Keratinocyte (primary cell): Measurements from ENCODE around the gene LATS1. TPM values are rescaled to one million over a fixed set of nuclear protein-coding genes. Genes with fewer than 3 reads are reported as not detected.

Source experiments
- DNase-seq: peaks from one replicate; pipeline ENCODE4 v3.0.0-alpha.2; 2011; ENCODE audit warnings: low read depth, missing footprints, low spot score
- FAIRE-seq: peaks from 2 replicates; lab custom pipeline; 2011; peaks lifted over from hg19 to GRCh38; lab: Jason Lieb, UNC
- H2AFZ ChIP-seq: 2 replicates; pipeline ENCODE4 v1.6.0; 2012; ENCODE audit warnings: low read length, control low read depth, inconsistent platforms; ENCODE audit not compliant: control insufficient read depth
- H3K27ac ChIP-seq: 2 replicates; pipeline ENCODE4 v1.5.1; 2011; ENCODE audit warnings: low read length; ENCODE audit not compliant: control insufficient read depth, insufficient read depth
- H3K27me3 ChIP-seq: 3 replicates; pipeline ENCODE4 v1.6.0; 2011; ENCODE audit warnings: low read length; ENCODE audit not compliant: control insufficient read depth, insufficient read depth; ENCODE audit errors: extremely low read depth
- H3K36me3 ChIP-seq, 2 experiments: 2 replicates in 1 of 2; 3 replicates in 1 of 2; pipeline ENCODE4 v1.5.1; 2011; ENCODE audit warnings: low read length in 2 of 2, mild to moderate bottlenecking in 1 of 2; ENCODE audit not compliant: control insufficient read depth in 2 of 2, insufficient read depth in 2 of 2; ENCODE audit errors: extremely low read depth in 1 of 2
- H3K4me1 ChIP-seq: 3 replicates; pipeline ENCODE4 v1.5.1; 2011; ENCODE audit warnings: low read length; ENCODE audit not compliant: control insufficient read depth, insufficient read depth; ENCODE audit errors: extremely low read depth
- H3K4me2 ChIP-seq: 3 replicates; pipeline ENCODE4 v1.6.0; 2011; ENCODE audit warnings: low read depth, low read length; ENCODE audit not compliant: control insufficient read depth, insufficient read depth; ENCODE audit errors: extremely low read depth
- H3K4me3 ChIP-seq, 3 experiments: fragments of 200-600 bp in 1 of 3; sonication (generic) in 1 of 3; 2 replicates in 2 of 3; 3 replicates in 1 of 3; pipeline ENCODE4 v1.5.1; 2011 to 2016; ENCODE audit warnings: low read length in 3 of 3, mild to moderate bottlenecking in 3 of 3, control low read depth in 2 of 3, inconsistent platforms in 1 of 3, low read depth in 1 of 3, mixed read lengths in 1 of 3, mixed run types in 1 of 3, moderate library complexity in 1 of 3; ENCODE audit not compliant: control insufficient read depth in 2 of 3, insufficient read depth in 2 of 3; ENCODE audit errors: extremely low read depth in 1 of 3
- H3K79me2 ChIP-seq: 2 replicates; pipeline ENCODE4 v1.6.0; 2012; ENCODE audit warnings: low read length; ENCODE audit not compliant: control insufficient read depth, insufficient read depth
- H3K9ac ChIP-seq: 3 replicates; pipeline ENCODE4 v1.6.0; 2011; ENCODE audit warnings: low read length; ENCODE audit not compliant: control insufficient read depth, insufficient read depth; ENCODE audit errors: extremely low read depth
- H3K9me1 ChIP-seq: 3 replicates; pipeline ENCODE4 v1.6.0; 2011; ENCODE audit warnings: low read length; ENCODE audit not compliant: control insufficient read depth, insufficient read depth; ENCODE audit errors: extremely low read depth
- H3K9me3 ChIP-seq: 2 replicates; pipeline ENCODE4 v1.5.1; 2012; ENCODE audit warnings: low read depth, low read length; ENCODE audit not compliant: control insufficient read depth
- H4K20me1 ChIP-seq: 3 replicates; pipeline ENCODE4 v1.6.0; 2011; ENCODE audit warnings: low read length; ENCODE audit not compliant: control insufficient read depth, insufficient read depth; ENCODE audit errors: extremely low read depth
- EZH2 ChIP-seq: IDR thresholded peaks from one replicate; pipeline ENCODE4 v1.6.1; 2012; ENCODE audit warnings: inconsistent platforms, mild to moderate bottlenecking, low read length, moderate library complexity
- dilution Hi-C: fragments of 300-500 bp; cut with MboI; formaldehyde crosslinking; loops from one replicate; pipeline ENCODE4 v1.7.0; 2020; ENCODE audit warnings: low sequenced_read_pairs; ENCODE audit not compliant: extremely low pct_ligation_motif_present
- polyA plus RNA-seq, 5 experiments: library from polyadenylated mRNA; depleted of rRNA in 3 of 5; stranded (reverse) in 3 of 5; stranded (forward) in 1 of 5; unstranded in 1 of 5; fragments of >200 nt; gene quantifications; 1 replicate in 1 of 5; 2 replicates in 3 of 5; 3 replicates in 1 of 5; pipeline versions ENCODE4 v1.2.1 to v1.2.3, GENCODE V29; 2011 to 2012; ENCODE audit warnings: missing spikeins in 2 of 5, low read depth in 1 of 5, low replicate concordance in 1 of 5
- TF ChIP-seq, protein P1 (sequence below), 3 experiments: IDR thresholded peaks in 1 of 3; conservative IDR thresholded peaks in 1 of 3; optimal IDR thresholded peaks in 1 of 3; 2 replicates in 2 of 3; 3 replicates in 1 of 3; pipeline versions ENCODE3 to v1.5.1; 2011; ENCODE audit warnings: low read length in 3 of 3, mild to moderate bottlenecking in 3 of 3, moderate library complexity in 2 of 3, control low read depth in 1 of 3, inconsistent platforms in 1 of 3; ENCODE audit not compliant: insufficient read depth in 2 of 3; ENCODE audit errors: extremely low read depth in 1 of 3

LATS1 gene
- polyA plus RNA-seq, 1 donor (not counting 4 experiments of a cell fraction or from before 2014, with no cell fraction given): 11.3 TPM

DNA sequence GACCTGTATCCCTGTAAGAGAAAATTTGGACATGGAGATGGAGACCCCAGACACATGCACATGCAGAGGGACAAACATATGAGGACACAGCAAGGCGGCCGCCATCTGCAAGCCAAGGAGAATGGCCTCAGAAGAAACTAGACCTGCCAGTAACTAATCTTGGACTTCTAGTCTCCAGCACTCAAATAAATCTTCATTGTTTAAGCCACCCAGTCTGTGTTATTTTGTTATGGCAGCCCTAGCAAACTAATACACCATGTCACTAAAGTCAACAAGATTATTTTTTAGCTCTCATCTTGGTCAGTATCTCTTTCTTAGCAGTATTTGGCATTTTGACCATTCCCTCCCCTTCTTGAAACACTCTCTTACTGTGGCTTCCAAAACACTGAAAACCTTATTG, 26.7 kb downstream of the LATS1 start:
- H3K27ac ChIP-seq: no peak overlapping the region
- H3K27me3 ChIP-seq: no peaks in the 10 kb centered on the region
- FAIRE-seq: no peak
- H3K9me1 ChIP-seq: no peaks in the 10 kb centered on the region
- no peak for DNase-seq
- no peak overlapping the region for H3K9ac ChIP-seq
- peaks cover 48% of the 10 kb centered on the region for H3K79me2 ChIP-seq
- TF ChIP-seq EZH2: no peak
- TF ChIP-seq, protein P1, sequence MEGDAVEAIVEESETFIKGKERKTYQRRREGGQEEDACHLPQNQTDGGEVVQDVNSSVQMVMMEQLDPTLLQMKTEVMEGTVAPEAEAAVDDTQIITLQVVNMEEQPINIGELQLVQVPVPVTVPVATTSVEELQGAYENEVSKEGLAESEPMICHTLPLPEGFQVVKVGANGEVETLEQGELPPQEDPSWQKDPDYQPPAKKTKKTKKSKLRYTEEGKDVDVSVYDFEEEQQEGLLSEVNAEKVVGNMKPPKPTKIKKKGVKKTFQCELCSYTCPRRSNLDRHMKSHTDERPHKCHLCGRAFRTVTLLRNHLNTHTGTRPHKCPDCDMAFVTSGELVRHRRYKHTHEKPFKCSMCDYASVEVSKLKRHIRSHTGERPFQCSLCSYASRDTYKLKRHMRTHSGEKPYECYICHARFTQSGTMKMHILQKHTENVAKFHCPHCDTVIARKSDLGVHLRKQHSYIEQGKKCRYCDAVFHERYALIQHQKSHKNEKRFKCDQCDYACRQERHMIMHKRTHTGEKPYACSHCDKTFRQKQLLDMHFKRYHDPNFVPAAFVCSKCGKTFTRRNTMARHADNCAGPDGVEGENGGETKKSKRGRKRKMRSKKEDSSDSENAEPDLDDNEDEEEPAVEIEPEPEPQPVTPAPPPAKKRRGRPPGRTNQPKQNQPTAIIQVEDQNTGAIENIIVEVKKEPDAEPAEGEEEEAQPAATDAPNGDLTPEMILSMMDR (optimal IDR thresholded peaks at IDR 0.05 in 1 of 3, IDR thresholded peaks at IDR 0.05 in 1 of 3, conservative IDR thresholded peaks at IDR 0.05 in 1 of 3; ENCODE audit: extremely low read depth in 1 of 3, insufficient read depth in 2 of 3, low read length in 3 of 3): no peak
- H3K36me3 ChIP-seq: peaks cover 2 to 11% of the 10 kb centered on the region in 2 experiments
- no peak overlapping the region for H2AFZ ChIP-seq
- no peaks in the 10 kb centered on the region for H3K4me1 ChIP-seq
- H3K4me2 ChIP-seq: no peak overlapping the region
- dilution Hi-C loops: no loop called here
- no peaks in the 10 kb centered on the region for H3K9me3 ChIP-seq
- no peaks in the 10 kb centered on the region for H4K20me1 ChIP-seq
- H3K4me3 ChIP-seq: no peak overlapping the region

DNA sequence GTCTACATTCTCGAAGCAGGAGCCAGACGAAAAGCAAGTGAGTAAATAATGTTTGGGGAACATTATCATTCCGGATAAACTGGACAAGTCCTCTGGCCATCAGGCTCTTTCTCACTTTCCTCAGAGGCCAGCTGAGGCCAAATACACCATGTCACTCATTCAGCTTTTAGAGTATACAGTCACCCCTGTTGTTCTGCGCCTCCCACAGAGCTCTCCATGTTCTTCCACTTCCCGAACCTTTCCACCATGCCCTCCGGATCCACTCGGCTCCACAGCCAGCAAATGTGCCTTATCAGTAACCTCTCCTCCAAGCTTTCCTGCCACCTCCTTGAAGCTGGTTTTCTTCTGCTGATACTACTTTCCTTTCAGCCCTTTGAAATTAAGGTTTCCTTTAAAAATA, 31.7 kb downstream of the LATS1 start:
- H3K36me3 ChIP-seq: peaks cover 6 to 16% of the 10 kb centered on the region in 2 experiments

More for the DNA sequence above, 31.7 kb downstream of the LATS1 start:
- H3K4me1 ChIP-seq: no peaks in the 10 kb centered on the region
- no peaks in the 10 kb centered on the region for H3K27me3 ChIP-seq
- no peaks in the 10 kb centered on the region for H4K20me1 ChIP-seq
- H3K79me2 ChIP-seq: peaks cover 32% of the 10 kb centered on the region
- H2AFZ ChIP-seq: no peak overlapping the region
- no peak overlapping the region for H3K4me3 ChIP-seq
- H3K9ac ChIP-seq: no peak overlapping the region
- H3K9me1 ChIP-seq: no peaks in the 10 kb centered on the region
- TF ChIP-seq, protein P1 (optimal IDR thresholded peaks at IDR 0.05 in 1 of 3, IDR thresholded peaks at IDR 0.05 in 1 of 3, conservative IDR thresholded peaks at IDR 0.05 in 1 of 3; ENCODE audit: extremely low read depth in 1 of 3, insufficient read depth in 2 of 3, low read length in 3 of 3): no peak
- TF ChIP-seq EZH2: no peak
- no peak overlapping the region for H3K4me2 ChIP-seq
- dilution Hi-C loops: no loop called here
- no peak for DNase-seq
- FAIRE-seq: peak; percentile 58
- H3K27ac ChIP-seq: no peak overlapping the region
- H3K9me3 ChIP-seq: no peaks in the 10 kb centered on the region
